Measurements from ENCODE around the gene LYZL1. TPM values are rescaled to one million over a fixed set of nuclear protein-coding genes. Genes with fewer than 3 reads are reported as not detected.

LYZL1 gene
- total and polyA plus RNA-seq, 2 of the 8 experiments (the other 6 are each of a cell fraction or from before 2014, with no cell fraction given) = not detected

DNA sequence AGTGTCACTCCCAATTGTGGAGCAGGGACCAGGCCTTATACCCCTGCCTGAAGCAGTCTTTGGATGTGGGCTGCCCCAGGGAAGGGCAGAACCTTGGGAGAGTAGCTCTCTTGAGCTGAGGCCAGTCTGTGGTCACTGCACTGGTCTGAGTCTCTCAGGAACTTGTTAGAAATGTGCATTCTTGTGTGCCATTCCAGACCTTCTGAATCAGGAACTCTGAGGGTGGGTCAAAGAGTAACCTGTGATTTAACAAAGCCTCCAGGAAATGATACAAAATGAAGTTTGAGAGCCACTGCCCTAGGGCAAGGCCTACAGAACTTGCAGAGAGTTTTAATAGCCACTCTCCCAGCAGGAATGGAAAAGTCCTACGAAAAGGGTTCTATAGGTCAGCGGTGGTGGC is 68.1 kb downstream of the LYZL1 start:
- Histone ChIP-seq H2AFZ (ENCODE audit: low read length) (no peak overlapping the region), H3K27ac (ENCODE audit: low read depth, low read length) (no peak overlapping the region), H3K79me1 (ENCODE audit: low read depth, low read length) (no peaks in the 10 kb centered on the region), H3K36me3 (ENCODE audit: control insufficient read depth in 2 of 4, insufficient read depth in 4 of 4, low read length in 3 of 4) (no peaks in the 10 kb centered on the region), H3K27me3 (replicated peaks in 1 of 4; ENCODE audit: control insufficient read depth in 3 of 4, extremely low read depth in 1 of 4, insufficient read depth in 3 of 4, low read length in 3 of 4) (no peaks in the 10 kb centered on the region), H3K14ac (ENCODE audit: insufficient read length) (no peak overlapping the region), H4K91ac (replicated peaks; ENCODE audit: insufficient read length, low read length) (no peak overlapping the region), H3K4me1 (replicated peaks in 1 of 4; ENCODE audit: control insufficient read depth in 3 of 4, insufficient read depth in 4 of 4, low read length in 3 of 4) (no peaks in the 10 kb centered on the region; a peak in 1 of 7 replicates), H4K5ac (ENCODE audit: insufficient read length, low read depth, low read length) (no peak overlapping the region), H3K9ac (replicated peaks in 1 of 4; ENCODE audit: extremely low read depth in 1 of 4, low read depth in 3 of 4, low read length in 3 of 4) (no peak overlapping the region), H3K4me2 (ENCODE audit: insufficient read depth in 1 of 2, low read depth in 2 of 2, low read length in 2 of 2) (no peak overlapping the region), H3K18ac (ENCODE audit: extremely low read depth, low read length) (no peak overlapping the region), H2BK5ac (ENCODE audit: low read depth, low read length) (no peak overlapping the region), H3K23me2 (ENCODE audit: low read depth, low read length) (peaks cover 2% of the 10 kb centered on the region; the same call in 1 of the 2 replicates), H2BK120ac (replicated peaks; ENCODE audit: low read depth, low read length) (no peak overlapping the region), H2BK12ac (ENCODE audit: low read depth, low read length) (no peak overlapping the region), H2BK20ac (ENCODE audit: low read length) (no peak overlapping the region), H3K23ac (ENCODE audit: insufficient read length) (no peak overlapping the region), H3K4me3 (ENCODE audit: extremely low read depth in 1 of 4, insufficient read depth in 2 of 4, low read depth in 3 of 4, low read length in 4 of 4) (no peak overlapping the region), H2BK15ac (ENCODE audit: low read length) (no peak overlapping the region), H4K20me1 (replicated peaks in 1 of 2; ENCODE audit: control insufficient read depth in 1 of 2, insufficient read depth in 2 of 2, low read length in 2 of 2) (no peaks in the 10 kb centered on the region), H3K56ac (replicated peaks; ENCODE audit: insufficient read length, low read depth, low read length) (no peak overlapping the region), H3K79me2 (ENCODE audit: control insufficient read depth in 1 of 2, insufficient read depth in 2 of 2, low read length in 2 of 2) (no peaks in the 10 kb centered on the region), H2AK5ac (ENCODE audit: low read depth, low read length) (no peak overlapping the region), H4K8ac (ENCODE audit: extremely low read depth, insufficient read depth, low read length) (no peak overlapping the region), H3K4ac (replicated peaks; ENCODE audit: insufficient read length, low read depth, low read length) (no peak overlapping the region), H3K9me3 (ENCODE audit: insufficient read depth in 2 of 2, low read depth in 1 of 2, low read length in 1 of 2) (no peaks in the 10 kb centered on the region)
- ChIA-PET CTCF (ENCODE audit: partially characterized antibody) (interaction anchor here (1.9 kb wide), 1 partner anchor 31 kb away, joined by 4 read pairs; no protein-coding TSS in a partner anchor), POLR2A (ENCODE audit: partially characterized antibody) (no interaction called here)
- TF ChIP-seq GABPA (IDR thresholded peaks at IDR 0.05; ENCODE audit: borderline replicate concordance, insufficient read depth, low read length) (no peak), NRF1 (IDR thresholded peaks at IDR 0.05; ENCODE audit: low read depth, low read length) (no peak), CHD1 (IDR thresholded peaks at IDR 0.05; ENCODE audit: low read depth, low read length) (no peak), EGR1 (IDR thresholded peaks at IDR 0.05; ENCODE audit: borderline replicate concordance, low read depth, low read length) (no peak)
- TF ChIP-seq, protein P1, sequence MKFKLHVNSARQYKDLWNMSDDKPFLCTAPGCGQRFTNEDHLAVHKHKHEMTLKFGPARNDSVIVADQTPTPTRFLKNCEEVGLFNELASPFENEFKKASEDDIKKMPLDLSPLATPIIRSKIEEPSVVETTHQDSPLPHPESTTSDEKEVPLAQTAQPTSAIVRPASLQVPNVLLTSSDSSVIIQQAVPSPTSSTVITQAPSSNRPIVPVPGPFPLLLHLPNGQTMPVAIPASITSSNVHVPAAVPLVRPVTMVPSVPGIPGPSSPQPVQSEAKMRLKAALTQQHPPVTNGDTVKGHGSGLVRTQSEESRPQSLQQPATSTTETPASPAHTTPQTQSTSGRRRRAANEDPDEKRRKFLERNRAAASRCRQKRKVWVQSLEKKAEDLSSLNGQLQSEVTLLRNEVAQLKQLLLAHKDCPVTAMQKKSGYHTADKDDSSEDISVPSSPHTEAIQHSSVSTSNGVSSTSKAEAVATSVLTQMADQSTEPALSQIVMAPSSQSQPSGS (IDR thresholded peaks at IDR 0.05; ENCODE audit: low read length) = no peak
- DNase-seq (ENCODE audit: low read depth in 1 of 2, low spot score in 2 of 2) = no peak
- WGBS, 2 experiments (ENCODE audit: extremely low coverage in 1 of 2, insufficient coverage in 1 of 2, insufficient read length in 1 of 2, insufficient replicate concordance in 2 of 2, low coverage in 1 of 2, low lambda C conversion rate in 2 of 2, missing lambda C conversion rate in 1 of 2) = 95% methylated on average over 2 of the region's 2 CpGs; no CpG with 5 or more reads in 1 of the 2 experiments
- no peak for FAIRE-seq

All from H1 (cell line).